BLaER1 treated with 17β-estradiol and CSF1 and Interleukin-3, amounts not matched to agents 10 nM and 100 nM (cell line): ENCODE data around the gene SF3B6.

ENCODE experiments used
- H3K27ac ChIP-seq, 11 experiments: shearing (Covaris generic); formaldehyde crosslinking; 2 replicates each; pipeline ENCODE4 v1.8.1; 2022
- H3K27me3 ChIP-seq, 11 experiments: shearing (Covaris generic); formaldehyde crosslinking; 2 replicates each; pipeline ENCODE4 v1.8.1; 2022
- H3K36me3 ChIP-seq, 11 experiments: shearing (Covaris generic); formaldehyde crosslinking; 2 replicates each; pipeline ENCODE4 v1.8.1; 2022
- H3K4me1 ChIP-seq, 10 experiments: shearing (Covaris generic); formaldehyde crosslinking; 2 replicates each; pipeline ENCODE4 v1.8.1; 2022
- H3K4me2 ChIP-seq, 11 experiments: shearing (Covaris generic); formaldehyde crosslinking; 2 replicates each; pipeline ENCODE4 v1.8.1; 2022
- H3K4me3 ChIP-seq, 10 experiments: shearing (Covaris generic); formaldehyde crosslinking; 2 replicates each; pipeline ENCODE4 v1.8.1; 2022
- H3K9ac ChIP-seq, 11 experiments: shearing (Covaris generic); formaldehyde crosslinking; 2 replicates each; pipeline ENCODE4 v1.8.1; 2022
- H3K9me3 ChIP-seq, 11 experiments: shearing (Covaris generic); formaldehyde crosslinking; replicated peaks in 1 of 11; 2 replicates each; pipeline ENCODE4 v1.8.1; 2022
- H4K20me1 ChIP-seq, 11 experiments: shearing (Covaris generic); formaldehyde crosslinking; 2 replicates each; pipeline ENCODE4 v1.8.1; 2022
- Cebpa-rat ChIP-seq, 11 experiments: shearing (Covaris generic); IDR thresholded peaks; 2 replicates each; pipeline ENCODE4 v1.8.1; 2022

Gene SF3B6, protein sequence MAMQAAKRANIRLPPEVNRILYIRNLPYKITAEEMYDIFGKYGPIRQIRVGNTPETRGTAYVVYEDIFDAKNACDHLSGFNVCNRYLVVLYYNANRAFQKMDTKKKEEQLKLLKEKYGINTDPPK

DNA sequence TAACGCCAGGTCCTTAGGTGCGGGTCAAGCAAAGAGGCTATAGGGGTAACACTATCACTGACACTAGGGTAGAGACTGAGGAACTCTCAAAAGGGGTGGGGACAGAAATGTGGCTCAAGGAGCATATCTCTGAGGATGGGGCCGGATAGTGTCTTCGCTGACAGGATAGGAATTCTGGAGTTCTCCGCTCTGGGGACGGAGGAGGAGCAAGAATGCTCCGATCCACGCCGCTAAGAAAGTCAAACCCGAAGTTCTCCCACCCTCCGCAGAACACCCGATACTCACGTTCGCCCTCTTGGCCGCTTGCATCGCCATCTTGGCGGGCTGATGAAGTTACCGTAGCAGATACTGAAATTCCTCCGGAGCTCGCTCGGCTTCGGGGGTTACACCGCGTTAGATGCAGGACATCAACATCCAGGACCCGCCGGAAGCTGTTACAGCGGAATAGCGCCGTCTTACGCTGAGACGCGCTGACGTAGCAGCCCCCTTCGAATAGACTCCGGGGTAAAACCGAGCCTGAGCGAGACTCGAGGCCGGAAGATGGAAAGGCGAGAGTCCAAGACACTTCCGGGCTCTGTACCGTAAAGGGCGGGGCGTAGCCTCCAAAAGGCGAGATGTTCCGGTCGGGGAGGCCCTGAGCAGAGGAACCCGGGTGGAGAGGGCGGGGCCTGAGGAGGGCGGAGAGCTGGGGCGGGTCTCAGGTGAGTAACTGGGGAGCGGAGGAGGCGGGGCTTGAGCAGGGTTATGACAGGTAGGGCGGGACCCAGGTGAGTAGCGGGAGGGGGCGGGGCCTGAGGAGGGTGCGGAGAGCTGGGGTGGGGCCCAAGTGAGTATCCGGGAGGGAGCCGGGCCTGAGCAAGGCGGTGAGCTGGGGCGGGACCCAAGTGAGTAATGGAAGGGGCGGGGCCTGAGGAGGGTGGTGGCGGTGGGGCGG is at the start of gene SF3B6:
Gene SF3B6 (minus strand): TSS at position 412 of the 934 bp plus-strand sequence. CDS start 97 bp downstream, at position 315.
- H3K9me3 ChIP-seq: no peaks in the 10 kb centered on the region
- peaks cover 24 to 43% (median 29%) of the 10 kb centered on the region in 10 experiments for H3K4me1 ChIP-seq
- no peak for TF ChIP-seq Cebpa-rat (IDR thresholded peaks at IDR 0.05)
- H3K27me3 ChIP-seq: no peaks in the 10 kb centered on the region
- H3K4me2 ChIP-seq: peak within 1 kb of the TSS; percentile 90 to 98 (median 94)
- H3K27ac ChIP-seq: peak within 1 kb of the TSS; percentile 71 to 91 (median 83)
- H3K9ac ChIP-seq: peak within 1 kb of the TSS; percentile 81 to 94 (median 91)
- H3K4me3 ChIP-seq: peak within 1 kb of the TSS; percentile 73 to 100 (median 87)
- peaks cover 0 to 59% (median 17%) of the 10 kb centered on the region in 11 experiments; a peak in 15 of 22 replicates for H4K20me1 ChIP-seq
- H3K36me3 ChIP-seq: peaks cover 31 to 57% (median 43%) of the 10 kb centered on the region in 11 experiments

DNA sequence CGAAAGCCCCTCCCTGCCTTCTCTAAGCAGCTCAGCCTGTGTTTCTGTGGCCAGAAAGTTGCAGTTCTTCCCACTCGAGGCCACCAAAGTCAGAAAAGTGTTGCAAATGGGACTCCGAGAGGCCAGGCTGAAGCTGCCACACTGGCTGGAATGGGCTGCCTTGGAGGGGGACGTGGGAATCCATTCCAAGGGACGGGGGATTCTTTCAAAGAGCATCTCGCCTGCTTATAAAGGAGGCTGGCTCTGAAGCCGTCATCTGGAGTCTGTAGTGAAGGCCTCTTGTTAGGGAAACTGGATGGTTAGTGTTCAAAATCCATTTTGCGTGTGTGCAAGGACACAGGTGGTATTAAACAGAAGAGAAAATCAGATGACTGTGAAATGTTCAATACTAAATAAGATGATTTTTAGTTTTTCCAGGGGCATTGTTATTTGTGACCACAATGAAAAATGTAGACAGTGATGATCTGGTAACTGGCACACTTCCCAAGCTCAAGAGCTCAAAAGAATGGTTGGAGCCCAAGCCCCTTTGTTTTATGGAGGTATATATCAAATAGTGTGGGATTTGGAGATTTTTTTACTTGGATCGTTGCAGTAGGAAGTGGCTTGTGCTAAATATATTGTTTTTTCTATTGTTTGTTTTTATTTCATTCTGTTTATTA is 47.9 kb upstream of the SF3B6 start:
- Histone ChIP-seq H3K4me1 (peaks cover 13 to 26% (median 19%) of the 10 kb centered on the region in 10 experiments), H3K27me3 (no peaks in the 10 kb centered on the region), H4K20me1 (no peaks in the 10 kb centered on the region), H3K9ac (peak overlapping the region; percentile 82 to 93 (median 90)), H3K36me3 (0 out of 22 replicates have a peak, but pooled peaks cover 0 to 6% (median 0%) of the 10 kb centered on the region in 11 experiments), H3K9me3 (no peaks in the 10 kb centered on the region), H3K4me2 (peak overlapping the region; percentile 79 to 96 (median 89)), H3K27ac (peak overlapping the region; percentile 79 to 92 (median 87); a peak in 21 of 22 replicates), H3K4me3 (peak overlapping the region; percentile 67 to 88 (median 77))
- TF ChIP-seq Cebpa-rat (IDR thresholded peaks at IDR 0.05): no peak

DNA sequence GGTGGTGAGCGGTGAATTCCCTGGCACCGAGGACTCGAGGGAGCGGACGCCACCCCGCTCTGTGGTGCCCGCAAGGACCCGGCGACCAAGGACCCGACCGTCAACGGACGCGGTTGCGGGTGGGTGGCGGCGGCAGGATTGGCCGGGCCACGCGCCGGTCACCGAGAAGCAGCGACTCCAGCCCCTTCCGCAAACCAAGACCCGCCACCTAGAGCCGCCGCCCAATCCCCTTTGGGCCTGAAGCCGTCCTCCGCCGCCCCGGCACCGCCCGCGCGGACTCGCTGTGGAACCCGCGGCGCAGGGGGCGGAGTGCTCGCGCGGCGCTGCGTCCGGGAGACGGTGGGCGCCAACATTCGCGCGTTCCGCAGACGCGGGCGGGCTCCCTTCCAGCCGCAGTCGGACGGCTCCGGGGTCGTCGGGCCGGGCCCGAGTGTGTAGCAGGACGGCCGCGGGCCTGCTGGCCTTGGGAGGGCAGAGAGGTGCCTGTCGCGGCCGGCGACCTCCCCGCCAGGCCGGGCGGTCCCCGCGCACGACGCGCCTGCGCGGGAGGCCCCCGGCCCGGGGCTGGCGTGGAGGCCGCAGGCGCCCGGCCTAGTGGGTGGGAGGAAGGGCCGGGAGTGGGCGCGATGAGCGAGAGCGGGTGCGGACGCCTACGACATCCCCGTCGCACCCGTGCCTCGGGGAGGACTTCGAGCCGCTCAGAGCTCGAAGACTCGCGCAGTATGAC is 47.2 kb upstream of the SF3B6 start, which contains the start of the genes FAM228B and PFN4:
Gene FAM228B (plus strand): TSS at position 275 of the 727 bp plus-strand sequence. CDS start 893 bp downstream, outside the sequence.
Gene PFN4 (minus strand): TSS at position 140 of the 727 bp plus-strand sequence. CDS start 799 bp downstream, outside the sequence.
- H3K4me1 ChIP-seq: peaks cover 13 to 26% (median 19%) of the 10 kb centered on the region in 10 experiments
- 0 out of 22 replicates have a peak, but pooled peaks cover 0 to 6% (median 0%) of the 10 kb centered on the region in 11 experiments for H3K36me3 ChIP-seq
- H3K9ac ChIP-seq: peak within 1 kb of the TSS; percentile 82 to 93 (median 90)
- H3K27ac ChIP-seq: peak within 1 kb of the TSS; percentile 79 to 92 (median 87)
- no peaks in the 10 kb centered on the region for H4K20me1 ChIP-seq
- no peak for TF ChIP-seq Cebpa-rat (IDR thresholded peaks at IDR 0.05)
- peak within 1 kb of the TSS; percentile 79 to 96 (median 89) for H3K4me2 ChIP-seq
- H3K4me3 ChIP-seq: peak within 1 kb of the TSS; percentile 67 to 88 (median 77)
- no peaks in the 10 kb centered on the region for H3K9me3 ChIP-seq
- no peaks in the 10 kb centered on the region for H3K27me3 ChIP-seq

DNA sequence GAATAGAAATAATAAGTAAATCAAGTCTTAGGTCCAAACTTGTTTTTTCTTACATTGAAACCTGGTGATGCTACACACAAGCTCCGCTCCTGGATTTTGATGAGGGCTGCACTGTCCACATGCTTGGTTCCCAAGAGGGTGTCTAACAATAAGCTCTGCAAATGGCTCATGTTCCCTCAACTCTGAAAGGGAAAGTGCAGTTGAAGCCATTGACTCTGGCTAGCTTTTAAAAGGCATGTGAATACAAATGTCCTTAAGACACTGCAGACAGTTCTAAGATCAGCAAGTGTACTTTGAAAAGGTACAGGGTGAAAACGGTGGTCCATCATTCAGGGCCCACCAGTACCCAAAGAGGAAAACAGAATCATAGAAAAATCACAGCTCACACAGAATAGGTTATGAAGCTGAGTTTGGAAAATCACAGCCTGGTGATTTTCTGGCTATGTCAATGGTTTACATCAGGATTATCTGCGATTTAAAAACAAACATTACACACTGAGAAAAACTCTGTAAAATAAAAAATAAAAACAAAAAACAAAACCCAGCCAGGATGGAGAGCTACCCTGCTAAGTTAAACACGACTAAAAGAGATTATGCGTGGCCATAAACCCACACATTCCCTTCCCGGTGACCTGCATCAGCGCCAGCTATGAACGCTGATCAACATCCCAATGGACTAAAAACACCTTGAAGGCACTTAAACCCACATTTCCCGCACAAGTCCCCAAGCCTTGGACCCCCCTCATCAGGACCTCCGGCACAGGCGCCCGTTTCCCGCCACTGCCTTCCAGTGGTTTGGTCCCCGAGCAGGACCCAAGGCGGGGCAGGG is 46.5 kb upstream of the SF3B6 start:
- TF ChIP-seq Cebpa-rat (IDR thresholded peaks at IDR 0.05): no peak
- Histone ChIP-seq H3K4me2 (peak overlapping the region; percentile 79 to 96 (median 89)), H3K27ac (peak overlapping the region; percentile 79 to 92 (median 87); a peak in 21 of 22 replicates), H3K4me1 (peaks cover 13 to 34% (median 19%) of the 10 kb centered on the region in 10 experiments), H3K4me3 (peak overlapping the region; percentile 67 to 88 (median 77)), H3K36me3 (0 out of 22 replicates have a peak, but pooled peaks cover 0 to 2% (median 0%) of the 10 kb centered on the region in 11 experiments), H3K9me3 (no peaks in the 10 kb centered on the region), H3K9ac (peak overlapping the region; percentile 82 to 93 (median 90)), H3K27me3 (no peaks in the 10 kb centered on the region), H4K20me1 (no peaks in the 10 kb centered on the region)

DNA sequence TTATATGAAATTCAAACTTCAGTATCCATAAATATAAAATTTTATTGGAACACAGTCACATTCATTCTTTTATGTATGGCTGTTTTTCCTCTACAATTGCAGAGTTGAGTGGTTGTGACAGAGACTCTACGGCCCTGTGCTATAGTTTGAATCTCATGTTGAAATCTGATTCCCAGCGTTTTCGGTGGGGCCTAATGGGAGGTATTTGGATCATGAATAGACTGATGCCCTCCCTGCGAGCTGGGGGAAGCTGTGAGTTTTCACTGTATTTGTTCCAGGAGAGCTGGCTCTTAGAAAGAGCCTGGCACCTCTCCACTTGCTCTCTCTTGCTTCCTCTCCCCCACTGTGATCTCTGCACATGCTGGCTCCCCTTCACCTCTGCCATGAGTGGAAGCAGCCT is 45.3 kb upstream of the SF3B6 start:
- Histone ChIP-seq H3K4me3 (no peak overlapping the region), H4K20me1 (no peaks in the 10 kb centered on the region), H3K27ac (no peak overlapping the region), H3K4me2 (no peak overlapping the region), H3K36me3 (peaks cover 0 to under 1% (median 0%) of the 10 kb centered on the region in 11 experiments; a peak in 1 of 22 replicates), H3K27me3 (no peaks in the 10 kb centered on the region), H3K9ac (no peak overlapping the region), H3K4me1 (peaks cover 13 to 34% (median 19%) of the 10 kb centered on the region in 10 experiments), H3K9me3 (no peaks in the 10 kb centered on the region)
- TF ChIP-seq Cebpa-rat (IDR thresholded peaks at IDR 0.05): no peak

DNA sequence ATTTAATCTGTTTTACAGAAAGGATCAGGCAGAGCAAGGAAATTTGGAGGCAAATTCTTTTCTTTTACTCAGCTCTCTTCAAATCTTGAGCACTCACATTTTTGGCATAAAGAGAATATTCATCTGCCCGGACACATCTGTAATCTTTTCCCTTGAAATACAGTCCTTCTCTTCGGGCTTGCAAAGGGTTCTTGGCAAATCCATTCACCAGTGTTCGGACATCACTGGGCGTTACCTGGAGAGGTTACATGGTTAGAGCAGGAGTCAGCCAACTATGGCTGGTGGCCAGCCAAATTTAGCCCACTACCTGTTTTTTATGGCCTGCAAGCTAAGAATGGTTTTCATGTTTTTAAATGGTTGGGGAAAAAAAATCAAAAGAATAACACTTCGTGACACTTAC is 44.9 kb upstream of the SF3B6 start:
- no peaks in the 10 kb centered on the region for H3K27me3 ChIP-seq
- H4K20me1 ChIP-seq: no peaks in the 10 kb centered on the region
- peaks cover 13 to 34% (median 19%) of the 10 kb centered on the region in 10 experiments for H3K4me1 ChIP-seq
- no peak for TF ChIP-seq Cebpa-rat (IDR thresholded peaks at IDR 0.05)
- H3K36me3 ChIP-seq: peaks cover 0 to 4% (median 0%) of the 10 kb centered on the region in 11 experiments; a peak in 1 of 22 replicates
- no peak overlapping the region for H3K27ac ChIP-seq
- no peak overlapping the region for H3K9ac ChIP-seq
- no peak overlapping the region for H3K4me2 ChIP-seq
- no peaks in the 10 kb centered on the region for H3K9me3 ChIP-seq
- no peak overlapping the region for H3K4me3 ChIP-seq

DNA sequence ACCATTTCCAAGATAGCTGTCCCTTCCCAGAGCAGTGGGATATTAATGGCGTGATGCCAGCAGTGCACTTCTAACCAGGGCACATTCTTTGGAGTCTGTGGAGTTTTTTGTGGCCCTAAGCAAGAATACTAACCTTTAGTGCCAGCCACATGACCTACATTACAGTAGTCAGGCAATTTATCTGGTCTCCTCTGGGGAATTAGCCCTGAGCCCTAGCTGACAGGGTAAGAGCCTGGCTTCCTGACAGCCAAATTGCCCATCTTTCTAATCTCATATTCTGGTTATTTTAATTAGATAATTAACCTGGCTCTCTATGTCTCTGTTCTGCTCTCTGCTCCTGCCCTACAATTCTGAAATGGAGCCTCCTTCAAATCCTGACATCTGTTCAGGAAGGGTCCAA is 41.8 kb upstream of the SF3B6 start:
- Histone ChIP-seq H3K4me1 (peaks cover 0 to 14% (median 4%) of the 10 kb centered on the region in 10 experiments; a peak in 8 of 20 replicates), H3K9ac (0 out of 22 replicates have a peak overlapping the region, but pooled peaks of 1 of the 11 experiments have one; percentile 9), H3K27ac (no peak overlapping the region), H3K9me3 (peaks cover 0 to 15% (median 11%) of the 10 kb centered on the region in 11 experiments; a peak in 10 of 22 replicates), H3K4me3 (no peak overlapping the region), H4K20me1 (no peaks in the 10 kb centered on the region), H3K27me3 (no peaks in the 10 kb centered on the region), H3K36me3 (peaks cover 0 to 31% (median 10%) of the 10 kb centered on the region in 11 experiments; a peak in 13 of 22 replicates), H3K4me2 (no peak overlapping the region)
- TF ChIP-seq Cebpa-rat (IDR thresholded peaks at IDR 0.05): no peak
